22Rv1 (cell line): ENCODE data around the gene IRF6.

Source experiments
- CTCF ChIP-seq: fragments of 450-650 bp; IDR thresholded peaks from 2 replicates; pipeline ENCODE4 v1.5.1; 2017; ENCODE audit warnings: mild to moderate bottlenecking
- ZFX ChIP-seq: fragments of 450-650 bp; IDR thresholded peaks from 2 replicates; pipeline ENCODE4 v1.6.1; 2017; ENCODE audit warnings: antibody characterized with exemption, borderline replicate concordance

- TF ChIP-seq CTCF = no peak
- TF ChIP-seq ZFX = no peak
These were observed 7.8 kb downstream of the IRF6 start for GRCh38 chr1:209797978-209798639.
